ENCODE measurements around the gene KCNIP1. TPM values are rescaled to one million over a fixed set of nuclear protein-coding genes. Genes with fewer than 3 reads are reported as not detected.
A peak's percentile ranks its signal among the peaks of the same experiment; 100 is the strongest.
"Not testable (repeated sequence)": the region's sequence is repeated elsewhere in the genome, so short reads cannot be mapped to it uniquely, and the experiment has no call there.

Gene KCNIP1
- polyA plus RNA-seq, 12 donors: 2.4 to 6.0 (median 3.4) TPM; not detected in 2

DNA sequence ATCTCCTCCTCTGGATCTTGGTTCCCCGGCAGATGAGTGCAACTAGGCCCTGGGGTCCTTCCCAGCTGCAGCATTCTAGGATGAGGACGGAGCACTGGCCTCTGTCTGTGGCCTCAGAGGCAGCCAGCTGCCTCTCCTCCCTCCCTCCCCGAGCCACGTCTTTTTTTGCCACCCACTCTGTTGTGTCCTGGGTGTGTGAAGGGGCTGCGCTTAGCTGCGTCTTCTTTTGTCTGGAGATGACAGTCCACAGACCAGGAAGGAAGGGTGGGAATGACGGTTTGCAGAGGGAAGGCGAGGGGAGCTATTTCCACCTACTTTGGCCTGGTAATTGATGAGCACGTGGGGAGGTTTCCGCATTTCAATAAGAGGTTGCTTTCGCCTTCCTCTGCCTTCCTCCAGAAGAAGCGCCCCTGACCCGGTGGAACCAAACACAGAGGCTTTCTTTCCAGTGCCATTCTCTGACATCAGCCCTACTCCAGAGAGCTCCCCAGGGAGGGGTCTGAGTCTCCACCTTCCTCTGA lies 245.2 kb downstream of the KCNIP1 start:
- DNase-seq: peak; percentile 61

DNA sequence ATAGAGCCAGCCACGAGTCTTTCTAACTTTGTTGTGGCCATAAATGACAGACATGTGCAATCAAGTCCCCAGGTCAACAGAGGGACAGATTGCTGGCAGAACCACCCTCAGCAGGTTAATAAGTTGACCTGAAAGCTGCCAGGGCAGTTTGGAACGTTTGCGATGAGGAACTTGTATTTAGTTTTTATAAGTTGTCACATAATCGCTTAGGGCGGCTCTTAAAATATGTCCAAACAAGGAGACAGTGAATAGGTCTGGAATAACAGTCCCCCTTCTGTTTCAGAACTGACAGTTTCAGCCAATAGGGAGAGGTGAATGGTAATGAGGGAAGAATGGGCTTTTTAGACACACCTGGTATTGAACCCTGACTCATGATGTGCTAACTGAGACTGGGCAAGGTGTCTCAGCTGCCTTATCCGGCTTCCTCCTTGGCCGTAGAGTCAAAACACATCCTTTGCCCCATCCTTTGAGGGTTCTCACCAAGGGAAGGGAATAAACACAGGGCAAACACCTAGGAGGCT lies 246.2 kb downstream of the KCNIP1 start:
- DNase-seq: no peak

DNA sequence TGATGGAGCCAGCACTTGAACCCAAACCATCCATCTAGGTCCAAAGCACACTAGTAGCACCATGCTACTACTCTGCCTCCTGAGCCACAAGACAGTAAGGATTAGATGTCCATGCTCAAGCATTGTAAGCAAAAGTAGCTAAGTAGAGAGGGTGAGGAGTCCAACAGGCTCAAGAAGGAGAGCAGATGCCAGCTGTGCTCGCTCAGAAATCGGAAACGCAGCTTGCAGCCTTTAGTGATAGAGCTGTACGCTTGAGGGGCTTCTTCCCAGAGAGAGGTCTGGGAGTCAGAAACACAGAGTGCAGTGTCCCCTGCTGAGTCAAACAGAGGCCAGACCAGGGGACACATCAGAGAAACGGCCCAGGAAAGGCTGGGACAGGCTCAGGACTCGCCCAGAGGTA lies 247.0 kb downstream of the KCNIP1 start:
- no peak for DNase-seq

DNA sequence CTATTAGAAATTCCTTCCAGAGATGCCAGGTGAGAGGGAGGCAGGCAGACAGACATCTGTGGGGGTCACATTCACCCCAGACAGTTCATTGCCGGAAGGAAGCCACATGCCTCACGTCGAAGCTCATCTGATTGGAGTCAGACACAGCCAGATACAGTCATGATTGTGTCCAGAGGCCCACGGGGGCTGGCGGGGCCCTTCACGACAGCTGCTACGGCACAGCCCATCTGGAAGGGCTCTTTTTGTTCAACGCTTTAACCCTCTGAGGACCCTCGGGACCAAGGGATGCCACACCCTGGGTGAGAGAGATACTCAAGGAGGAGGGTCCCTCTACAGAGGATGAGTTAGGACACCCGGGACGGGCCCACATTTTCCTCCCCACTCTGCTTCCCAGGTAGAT lies 247.8 kb downstream of the KCNIP1 start:
- no peak for DNase-seq

DNA sequence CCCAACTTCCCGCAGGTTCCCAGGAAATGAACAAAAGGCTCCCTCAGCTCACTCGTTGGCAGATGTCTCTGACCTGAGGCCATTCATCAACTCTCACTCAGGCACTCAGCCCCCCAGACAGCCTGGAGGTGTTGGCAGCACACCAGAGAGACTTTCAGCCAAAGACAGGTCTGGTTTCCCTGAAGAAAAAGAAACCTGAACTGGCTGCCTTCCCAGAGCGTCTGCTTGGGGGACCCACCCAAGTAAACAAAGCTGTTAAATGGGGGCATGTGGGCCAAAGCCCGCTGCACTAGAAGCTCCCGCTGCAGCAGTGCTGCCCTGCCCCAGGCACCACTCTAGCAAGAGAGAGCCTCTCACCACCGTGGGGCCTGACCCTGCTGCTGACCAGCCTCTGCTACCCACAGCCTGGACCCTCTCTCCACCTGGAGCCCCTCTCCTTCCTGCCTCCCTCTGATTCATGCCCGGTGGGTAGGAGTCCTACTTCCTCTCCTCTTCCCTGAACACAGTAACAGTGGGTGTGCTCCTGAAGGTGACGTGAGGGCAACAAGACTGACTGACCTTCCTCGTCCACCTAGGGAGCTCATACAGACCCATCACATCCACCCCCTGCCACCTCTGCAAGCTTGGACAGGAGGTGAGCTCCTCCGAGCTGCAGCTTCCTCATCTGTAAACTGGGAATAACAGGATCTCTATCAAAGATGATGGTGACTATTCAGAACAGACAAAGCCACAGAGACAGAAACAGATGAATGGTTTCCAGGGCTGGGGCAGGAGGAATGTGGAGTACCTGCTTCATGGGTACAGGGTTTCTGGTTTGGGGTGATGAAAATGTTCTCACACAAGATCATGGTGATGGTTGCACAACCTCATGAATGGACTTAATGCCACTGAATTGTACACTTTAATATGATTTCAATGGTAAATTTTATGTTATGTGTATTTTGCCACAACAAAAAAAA lies 248.7 kb downstream of the KCNIP1 start:
- no peak for DNase-seq

DNA sequence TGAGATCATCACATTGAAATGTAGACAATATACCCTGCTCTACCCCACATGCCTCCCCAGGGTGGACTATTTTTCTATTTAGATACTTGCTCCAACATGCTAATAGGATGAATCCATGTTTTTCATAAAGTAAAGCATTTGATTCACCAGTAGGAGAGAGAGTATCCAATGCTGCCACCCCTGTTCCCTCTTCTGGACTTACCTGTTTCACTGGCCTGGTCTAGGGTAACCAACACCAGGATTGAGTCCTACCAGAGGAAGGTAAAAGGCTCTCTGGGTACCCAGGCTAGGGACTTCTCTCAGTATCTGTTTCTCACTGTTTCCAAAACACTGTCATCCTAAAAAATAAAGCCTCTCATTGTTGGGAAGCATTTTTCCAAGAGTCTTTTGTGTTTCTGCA lies 249.5 kb downstream of the KCNIP1 start:
- no peak for DNase-seq

DNA sequence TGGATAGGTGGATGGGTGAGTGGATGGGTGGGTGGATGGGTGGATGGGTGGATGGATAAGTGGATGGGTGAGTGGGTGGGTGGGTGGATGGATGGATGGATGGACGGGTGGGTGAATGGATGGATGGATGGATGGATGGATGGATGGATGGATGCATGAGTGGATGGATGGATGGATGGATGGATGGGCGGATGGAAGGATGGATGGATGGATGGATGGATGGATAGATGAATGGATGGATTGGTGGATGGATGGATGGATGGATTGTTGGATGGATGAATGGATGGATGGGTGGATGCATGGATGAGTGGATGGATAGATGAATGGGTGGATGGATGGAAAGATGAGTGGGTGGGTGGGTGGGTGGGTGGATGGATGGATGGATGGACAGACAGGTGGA lies 250.7 kb downstream of the KCNIP1 start:
- not testable (repeated sequence) for DNase-seq

DNA sequence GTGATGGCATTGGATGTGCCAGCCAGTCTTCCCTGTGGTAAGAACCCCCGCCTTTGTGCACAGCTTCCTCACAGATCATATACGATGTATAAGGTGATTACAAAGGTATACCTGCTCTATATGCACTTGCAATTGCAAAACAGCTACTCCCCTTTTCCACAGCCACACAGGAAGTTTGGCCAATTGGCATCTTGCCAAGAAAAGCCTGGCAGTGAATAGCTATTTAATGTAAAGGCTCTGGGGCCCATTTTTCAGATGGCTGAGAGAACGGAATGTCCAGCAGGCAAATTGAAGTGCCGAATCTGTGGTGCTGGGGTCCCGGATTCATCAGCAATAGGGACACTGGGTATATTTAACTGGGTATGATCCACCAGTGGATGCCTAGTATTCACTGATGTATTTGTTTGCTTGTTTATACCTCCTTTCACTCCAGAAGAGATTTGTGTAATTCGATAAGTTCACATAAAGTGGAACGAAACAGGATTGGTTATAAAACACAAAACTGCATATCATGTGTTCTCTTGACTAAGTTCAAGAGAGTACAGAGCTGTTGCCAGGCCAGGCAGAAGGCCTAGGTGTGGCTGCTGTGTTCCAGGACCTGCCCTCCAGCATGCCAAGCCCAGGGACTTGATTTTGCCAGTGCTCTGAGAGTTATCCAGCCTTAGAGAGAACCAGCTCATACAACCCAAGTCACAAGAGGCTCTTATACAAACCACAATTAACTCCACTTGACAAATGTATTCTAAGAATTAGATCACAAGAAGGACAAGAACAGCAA lies 252.0 kb downstream of the KCNIP1 start:
- DNase-seq: no peak

DNA sequence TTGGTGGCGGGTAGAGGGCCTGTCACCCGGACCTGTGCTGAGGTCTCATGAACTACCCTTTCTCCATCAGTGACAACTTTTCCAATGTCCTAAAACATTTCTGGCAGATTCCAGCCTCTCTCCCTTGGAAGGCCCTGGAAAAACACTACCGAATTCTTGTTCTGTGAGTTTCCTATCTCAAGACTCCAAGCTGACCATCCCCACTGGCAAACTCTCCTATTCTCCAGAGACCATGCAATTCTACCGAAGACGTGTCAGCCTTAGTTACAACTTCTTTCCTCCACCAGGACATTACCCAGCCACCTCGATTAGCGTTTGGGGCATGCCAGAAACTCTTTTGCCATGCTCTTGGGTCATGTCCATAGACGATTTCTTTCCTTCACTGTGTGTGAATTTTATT lies 252.9 kb downstream of the KCNIP1 start:
- DNase-seq: no peak

DNA sequence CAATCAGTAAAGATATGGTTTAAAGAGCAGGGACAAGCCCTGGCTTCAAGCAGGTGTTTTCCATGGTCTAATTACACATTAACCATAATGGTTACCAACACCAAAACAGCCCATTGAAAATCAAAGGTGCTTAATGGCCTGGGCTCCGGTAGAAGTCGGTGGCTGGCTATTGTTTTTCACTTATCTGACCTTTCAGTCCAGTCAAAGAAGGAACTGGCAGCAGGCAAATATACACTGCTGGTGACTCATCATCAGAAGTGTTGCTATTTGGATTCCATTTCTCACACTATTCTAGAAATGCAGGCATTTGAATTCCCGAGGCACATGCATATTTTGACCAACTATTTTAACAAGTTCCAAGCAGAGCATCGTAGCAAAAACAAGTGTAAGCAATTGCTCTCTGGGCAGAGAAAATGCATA lies 253.4 kb downstream of the KCNIP1 start:
- DNase-seq: no peak

DNA sequence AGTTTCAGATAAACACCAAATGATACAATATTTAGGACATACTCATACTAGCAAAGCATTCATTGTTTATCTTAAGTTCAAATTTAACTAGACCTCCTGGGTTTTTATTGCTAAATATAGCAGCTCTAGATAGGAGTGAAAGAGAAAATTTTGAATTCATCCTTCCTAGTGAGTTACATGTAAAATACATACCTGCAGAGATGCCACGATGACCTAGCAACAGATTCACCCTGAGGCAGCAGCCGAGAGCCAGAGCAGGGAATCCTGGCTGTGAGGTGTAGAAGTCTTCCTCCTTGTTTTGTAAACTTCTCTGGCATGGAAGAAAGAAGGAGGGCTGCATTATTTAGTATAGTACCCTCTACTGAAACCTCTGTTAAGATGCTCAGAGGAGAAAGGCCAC lies 253.8 kb downstream of the KCNIP1 start:
- no peak for DNase-seq

DNA sequence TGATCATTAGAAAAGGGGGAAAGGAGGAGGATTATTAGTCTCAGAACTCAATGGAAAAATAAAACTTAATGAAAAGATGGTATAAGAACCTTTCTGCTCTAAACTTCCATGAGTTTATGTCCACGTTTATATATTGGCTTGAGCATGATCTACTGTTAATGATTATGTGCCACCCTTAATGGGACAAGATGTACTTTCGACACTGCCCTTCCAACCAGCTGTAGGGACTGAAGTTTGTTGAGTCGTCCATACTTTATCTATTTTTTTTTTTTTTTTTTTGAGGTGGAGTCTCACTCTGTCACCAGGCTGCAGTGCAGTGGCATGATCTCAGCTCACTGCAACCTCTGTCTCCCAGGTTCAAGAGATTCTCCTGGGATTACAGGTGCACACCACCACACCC lies 254.7 kb downstream of the KCNIP1 start:
- DNase-seq: no peak

DNA sequence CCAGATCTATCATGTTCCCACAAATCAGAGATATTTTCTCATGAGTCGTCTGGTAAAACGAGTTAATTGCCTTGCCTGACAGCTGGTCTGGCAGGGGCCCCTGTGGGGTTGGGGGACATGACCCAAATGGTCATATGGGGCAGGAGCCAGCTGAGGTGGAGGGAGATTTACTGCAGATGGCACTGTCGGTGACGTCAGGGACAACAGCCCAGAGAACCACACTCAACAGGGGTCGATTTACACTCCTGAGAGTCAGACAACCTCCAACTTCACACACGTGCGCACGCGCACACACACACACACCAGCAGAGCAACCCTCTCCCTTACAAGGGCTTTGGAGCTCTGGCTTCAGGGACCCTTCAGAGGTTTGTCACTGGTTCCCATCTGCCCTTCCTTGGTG lies 256.3 kb downstream of the KCNIP1 start:
- no peak for DNase-seq

DNA sequence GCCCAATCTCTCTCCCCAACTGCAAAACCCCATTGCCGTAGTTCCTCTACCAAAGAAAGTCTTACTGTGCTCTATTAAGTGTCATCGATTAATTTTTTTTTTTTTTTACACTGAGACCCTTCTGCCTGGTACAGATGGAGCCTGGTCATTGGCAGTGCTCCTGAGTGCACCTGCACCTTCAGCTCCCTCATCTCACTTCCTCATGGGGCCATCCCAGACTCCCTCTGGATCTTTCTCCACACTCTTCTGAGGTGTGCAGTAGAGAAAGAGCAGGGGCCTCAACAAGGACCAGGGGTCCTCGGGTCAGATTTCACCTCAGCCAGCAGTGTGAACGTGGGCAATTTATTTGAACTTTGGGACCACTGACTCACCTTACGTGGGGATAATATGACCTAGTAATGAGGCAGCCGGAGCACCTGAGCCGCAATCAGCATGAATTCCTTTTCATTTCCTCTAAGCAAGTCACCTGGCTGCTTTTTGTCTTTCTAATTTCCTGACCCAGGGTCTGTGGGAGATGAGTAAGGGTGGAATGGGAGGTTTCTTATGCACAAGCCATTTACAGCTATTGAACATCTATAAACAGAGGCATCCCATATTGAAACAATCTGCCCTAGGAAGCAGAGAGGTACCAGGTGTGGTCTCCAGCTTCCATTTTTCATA lies 257.4 kb downstream of the KCNIP1 start:
- DNase-seq: no peak

DNA sequence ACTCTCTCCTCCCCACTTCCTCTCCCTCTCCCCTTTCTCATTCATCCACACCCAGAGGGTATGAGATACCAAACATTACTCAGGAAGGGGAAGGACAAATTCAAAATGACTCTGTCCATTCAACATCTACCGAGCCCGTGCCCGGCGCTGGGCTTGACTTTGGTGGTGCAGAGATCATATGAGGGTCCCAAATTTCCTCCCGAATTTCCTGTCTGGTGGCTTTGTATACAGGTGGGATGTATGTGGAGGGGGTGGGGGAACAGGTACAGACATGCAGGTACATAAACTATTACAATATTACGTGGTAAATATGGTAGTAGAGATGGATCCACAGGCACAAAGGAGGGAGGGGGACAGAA lies 257.9 kb downstream of the KCNIP1 start:
- no peak for DNase-seq

DNA sequence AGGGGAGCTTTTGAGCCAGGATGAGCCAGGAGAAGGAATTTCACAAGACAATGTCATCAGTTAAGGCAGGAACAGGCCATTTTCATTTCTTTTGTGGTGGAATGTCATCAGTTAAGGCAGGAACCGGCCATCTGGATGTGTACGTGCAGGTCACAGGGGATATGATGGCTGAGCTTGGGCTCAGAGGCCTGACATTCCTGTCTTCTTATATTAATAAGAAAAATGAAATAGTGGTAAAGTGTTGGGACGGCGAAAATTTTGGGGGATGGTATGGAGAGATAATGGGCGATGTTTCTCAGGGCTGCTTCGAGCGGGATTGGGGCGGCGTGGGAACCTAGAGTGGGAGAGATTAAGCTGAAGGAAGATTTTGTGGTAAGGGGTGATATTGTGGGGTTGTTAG lies 258.5 kb downstream of the KCNIP1 start:
- not testable (repeated sequence) for DNase-seq

DNA sequence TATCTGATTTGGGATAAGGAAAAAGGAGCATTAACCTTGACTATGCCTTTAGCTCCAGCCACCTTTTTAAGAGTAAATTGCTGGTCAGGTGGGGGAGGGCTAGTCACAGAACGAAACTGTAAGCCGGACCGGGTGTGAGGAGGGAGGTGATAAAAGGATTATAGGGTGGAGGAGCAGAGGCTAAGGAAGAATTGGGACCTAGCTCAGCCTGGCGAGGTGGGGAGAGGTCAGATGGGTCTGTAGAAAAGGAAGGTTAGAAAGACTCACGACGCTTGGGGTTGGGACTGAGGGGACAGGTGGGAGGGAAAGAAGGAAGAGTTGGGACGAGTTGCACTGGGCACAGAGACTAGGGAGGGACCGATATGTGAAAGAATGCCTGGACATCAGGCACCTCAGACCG lies 262.0 kb downstream of the KCNIP1 start:
- DNase-seq: not testable (repeated sequence)

DNA sequence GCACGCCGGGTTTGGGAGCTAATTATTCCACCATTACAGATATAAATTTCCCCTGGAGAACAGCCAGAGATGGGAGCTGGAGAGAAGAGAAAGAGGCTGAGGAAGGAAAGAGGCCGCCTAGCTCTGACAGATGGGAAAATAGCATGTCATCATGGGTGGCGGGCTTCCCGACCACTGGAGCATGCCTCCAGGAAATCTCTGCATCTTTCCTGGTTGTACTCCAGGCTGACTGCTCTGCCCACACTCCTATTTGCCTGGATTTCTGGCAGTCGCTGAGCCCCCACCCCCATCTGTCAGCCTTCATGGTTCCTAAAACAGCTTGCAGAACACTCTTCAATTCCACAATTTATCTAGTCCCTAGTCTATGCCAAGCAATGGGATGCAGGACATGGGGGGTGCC lies 265.4 kb downstream of the KCNIP1 start:
- DNase-seq: peak; percentile 49

DNA sequence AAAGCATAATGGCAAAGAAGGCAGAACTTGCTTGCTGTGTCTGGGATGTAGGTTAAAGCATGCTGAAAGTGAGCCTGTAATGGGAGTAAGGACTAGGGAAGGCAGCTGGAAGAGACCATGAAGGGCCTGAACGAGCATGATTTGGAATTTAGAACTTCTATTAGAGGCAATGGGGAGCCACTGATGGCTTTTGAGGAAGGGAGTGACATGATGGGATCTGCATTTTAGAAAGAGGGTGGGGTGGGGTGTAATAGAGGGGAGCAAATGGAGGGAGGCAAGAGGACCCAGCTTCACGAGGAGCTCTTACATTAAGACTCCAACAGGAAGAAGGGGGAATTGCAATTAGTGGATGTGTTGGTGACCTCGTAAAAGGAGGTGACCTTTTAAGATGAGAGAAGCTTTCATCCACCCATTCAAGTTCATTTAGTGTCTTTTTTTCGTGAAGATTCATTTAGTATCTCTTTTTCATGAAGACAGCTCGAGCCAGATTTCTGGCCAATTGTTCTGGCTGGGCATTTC lies 266.1 kb downstream of the KCNIP1 start:
- DNase-seq: no peak

DNA sequence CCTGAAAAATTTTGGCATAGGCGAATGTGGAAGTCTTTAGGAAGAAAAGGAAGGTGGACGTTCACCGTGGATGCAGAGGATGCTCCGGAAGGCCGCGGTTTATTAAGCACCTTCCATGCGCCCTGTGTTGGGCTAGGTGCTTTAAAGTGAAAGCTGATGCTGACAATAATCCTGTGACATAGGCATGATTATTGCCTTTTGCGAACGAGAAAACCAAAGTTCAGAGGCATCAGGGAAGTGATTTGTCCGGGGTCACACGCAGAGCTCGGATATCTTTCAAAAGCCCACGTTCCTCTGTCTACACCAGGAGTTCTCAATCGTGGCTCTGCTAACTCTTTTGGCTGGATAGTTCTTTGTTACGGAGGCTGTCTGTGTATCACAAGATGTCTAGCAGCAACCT lies 267.7 kb downstream of the KCNIP1 start:
- DNase-seq: no peak

Data from muscle of arm (tissue), 12 donors.